ENCODE measurements around the gene TTC27. TPM values are rescaled to one million over a fixed set of nuclear protein-coding genes. Genes with fewer than 3 reads are reported as not detected.
A peak's percentile ranks its signal among the peaks of the same experiment; 100 is the strongest.
"Not testable (repeated sequence)": the region's sequence is repeated elsewhere in the genome, so short reads cannot be mapped to it uniquely, and the experiment has no call there.

Gene TTC27
- total RNA-seq, 1 experiment from 2014 or later: 25.1 TPM

DNA sequence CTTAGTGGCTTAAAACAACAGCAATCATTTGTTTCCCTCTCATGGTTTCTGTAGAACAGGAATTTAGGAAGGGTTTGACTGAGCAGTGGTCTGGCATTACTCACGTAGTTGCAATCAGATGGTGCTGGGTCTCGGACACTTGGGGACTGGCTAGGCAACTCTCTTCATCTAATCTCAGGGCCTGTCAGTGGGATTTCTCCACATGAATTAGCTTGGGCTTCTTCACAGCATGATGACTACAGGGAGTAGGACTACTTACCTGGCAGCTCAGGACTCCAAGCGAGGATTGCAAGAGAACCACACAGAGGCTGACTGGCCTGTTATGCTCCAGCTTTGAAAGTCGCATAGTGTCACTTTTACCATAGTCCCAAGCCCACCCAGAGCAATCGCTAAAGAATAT lies 125.1 kb downstream of the TTC27 start:
- H3K4me3 Mint-ChIP-seq: no peak overlapping the region
- ChIA-PET POLR2A (no interaction called here), CTCF (interaction anchor here (0.9 kb wide), 1 partner anchor 643 kb away, joined by 3 read pairs; no protein-coding TSS in a partner anchor)
- TF ChIP-seq ESRRA (CRISPR knock-in tag; IDR thresholded peaks at IDR 0.05; ENCODE audit: borderline replicate concordance) (no peak), STAT6 (CRISPR knock-in tag; conservative IDR thresholded peaks at IDR 0.05; ENCODE audit: low read depth) (no peak), ZNF423 (CRISPR knock-in tag; IDR thresholded peaks at IDR 0.05) (0 out of 2 replicates have a peak, but pooled peaks have one; percentile 20)
- peaks cover 12% of the 10 kb centered on the region for H3K9me3 Mint-ChIP-seq
- no peak overlapping the region; the same call in 1 of the 2 replicates for H3K27ac Mint-ChIP-seq
- ATAC-seq (peak; percentile 63), DNase-seq (ENCODE audit: low spot score) (no peak)
- peaks cover 8% of the 10 kb centered on the region for H3K4me1 Mint-ChIP-seq
- H3K36me3 Mint-ChIP-seq: peaks cover 19% of the 10 kb centered on the region
- H3K27me3 Mint-ChIP-seq (ENCODE audit: low read depth): no peaks in the 10 kb centered on the region

DNA sequence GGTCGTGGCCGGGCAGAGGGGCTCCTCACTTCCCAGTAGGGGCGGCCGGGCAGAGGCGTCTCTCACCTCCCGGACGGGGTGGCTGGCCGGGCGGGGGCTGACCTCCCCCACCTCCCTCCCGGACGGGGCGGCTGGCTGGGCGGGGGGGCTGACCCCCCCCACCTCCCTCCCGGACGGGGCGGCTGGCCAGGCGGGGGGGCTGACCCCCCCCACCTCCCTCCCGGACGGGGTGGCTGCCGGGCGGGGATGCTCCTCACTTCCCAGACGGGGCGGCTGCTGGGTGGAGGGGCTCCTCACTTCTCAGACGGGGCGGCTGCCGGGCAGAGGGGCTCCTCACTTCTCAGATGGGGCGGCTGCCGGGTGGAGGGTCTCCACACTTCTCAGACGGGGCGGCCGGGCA lies 126.8 kb downstream of the TTC27 start:
- peaks cover 20% of the 10 kb centered on the region for H3K36me3 Mint-ChIP-seq
- H3K27me3 Mint-ChIP-seq (ENCODE audit: low read depth); H3K4me1 Mint-ChIP-seq; H3K27ac Mint-ChIP-seq; DNase-seq (ENCODE audit: low spot score); POLR2A ChIA-PET; ATAC-seq; CTCF ChIA-PET; H3K4me3 Mint-ChIP-seq: not testable (repeated sequence)
- H3K9me3 Mint-ChIP-seq: peaks cover 12% of the 10 kb centered on the region

- H3K4me3 Mint-ChIP-seq: no peak overlapping the region
- no peak for DNase-seq (ENCODE audit: low spot score)
- peaks cover 21% of the 10 kb centered on the region for H3K36me3 Mint-ChIP-seq
- H3K9me3 Mint-ChIP-seq: peaks cover 12% of the 10 kb centered on the region
- ChIA-PET POLR2A (no interaction called here), CTCF (no interaction called here)
- no peaks in the 10 kb centered on the region for H3K27me3 Mint-ChIP-seq (ENCODE audit: low read depth)
- peaks cover 8% of the 10 kb centered on the region for H3K4me1 Mint-ChIP-seq
- ATAC-seq: no peak
- no peak overlapping the region for H3K27ac Mint-ChIP-seq
- TF ChIP-seq NR1H2 (CRISPR knock-in tag; IDR thresholded peaks at IDR 0.05): no peak
- TF ChIP-seq, protein P1, sequence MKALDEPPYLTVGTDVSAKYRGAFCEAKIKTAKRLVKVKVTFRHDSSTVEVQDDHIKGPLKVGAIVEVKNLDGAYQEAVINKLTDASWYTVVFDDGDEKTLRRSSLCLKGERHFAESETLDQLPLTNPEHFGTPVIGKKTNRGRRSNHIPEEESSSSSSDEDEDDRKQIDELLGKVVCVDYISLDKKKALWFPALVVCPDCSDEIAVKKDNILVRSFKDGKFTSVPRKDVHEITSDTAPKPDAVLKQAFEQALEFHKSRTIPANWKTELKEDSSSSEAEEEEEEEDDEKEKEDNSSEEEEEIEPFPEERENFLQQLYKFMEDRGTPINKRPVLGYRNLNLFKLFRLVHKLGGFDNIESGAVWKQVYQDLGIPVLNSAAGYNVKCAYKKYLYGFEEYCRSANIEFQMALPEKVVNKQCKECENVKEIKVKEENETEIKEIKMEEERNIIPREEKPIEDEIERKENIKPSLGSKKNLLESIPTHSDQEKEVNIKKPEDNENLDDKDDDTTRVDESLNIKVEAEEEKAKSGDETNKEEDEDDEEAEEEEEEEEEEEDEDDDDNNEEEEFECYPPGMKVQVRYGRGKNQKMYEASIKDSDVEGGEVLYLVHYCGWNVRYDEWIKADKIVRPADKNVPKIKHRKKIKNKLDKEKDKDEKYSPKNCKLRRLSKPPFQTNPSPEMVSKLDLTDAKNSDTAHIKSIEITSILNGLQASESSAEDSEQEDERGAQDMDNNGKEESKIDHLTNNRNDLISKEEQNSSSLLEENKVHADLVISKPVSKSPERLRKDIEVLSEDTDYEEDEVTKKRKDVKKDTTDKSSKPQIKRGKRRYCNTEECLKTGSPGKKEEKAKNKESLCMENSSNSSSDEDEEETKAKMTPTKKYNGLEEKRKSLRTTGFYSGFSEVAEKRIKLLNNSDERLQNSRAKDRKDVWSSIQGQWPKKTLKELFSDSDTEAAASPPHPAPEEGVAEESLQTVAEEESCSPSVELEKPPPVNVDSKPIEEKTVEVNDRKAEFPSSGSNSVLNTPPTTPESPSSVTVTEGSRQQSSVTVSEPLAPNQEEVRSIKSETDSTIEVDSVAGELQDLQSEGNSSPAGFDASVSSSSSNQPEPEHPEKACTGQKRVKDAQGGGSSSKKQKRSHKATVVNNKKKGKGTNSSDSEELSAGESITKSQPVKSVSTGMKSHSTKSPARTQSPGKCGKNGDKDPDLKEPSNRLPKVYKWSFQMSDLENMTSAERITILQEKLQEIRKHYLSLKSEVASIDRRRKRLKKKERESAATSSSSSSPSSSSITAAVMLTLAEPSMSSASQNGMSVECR (CRISPR knock-in tag; IDR thresholded peaks at IDR 0.05; ENCODE audit: borderline replicate concordance): no peak
These were observed 127.8 kb downstream of the TTC27 start for GRCh38 chr2:32755666-32756065.

DNA sequence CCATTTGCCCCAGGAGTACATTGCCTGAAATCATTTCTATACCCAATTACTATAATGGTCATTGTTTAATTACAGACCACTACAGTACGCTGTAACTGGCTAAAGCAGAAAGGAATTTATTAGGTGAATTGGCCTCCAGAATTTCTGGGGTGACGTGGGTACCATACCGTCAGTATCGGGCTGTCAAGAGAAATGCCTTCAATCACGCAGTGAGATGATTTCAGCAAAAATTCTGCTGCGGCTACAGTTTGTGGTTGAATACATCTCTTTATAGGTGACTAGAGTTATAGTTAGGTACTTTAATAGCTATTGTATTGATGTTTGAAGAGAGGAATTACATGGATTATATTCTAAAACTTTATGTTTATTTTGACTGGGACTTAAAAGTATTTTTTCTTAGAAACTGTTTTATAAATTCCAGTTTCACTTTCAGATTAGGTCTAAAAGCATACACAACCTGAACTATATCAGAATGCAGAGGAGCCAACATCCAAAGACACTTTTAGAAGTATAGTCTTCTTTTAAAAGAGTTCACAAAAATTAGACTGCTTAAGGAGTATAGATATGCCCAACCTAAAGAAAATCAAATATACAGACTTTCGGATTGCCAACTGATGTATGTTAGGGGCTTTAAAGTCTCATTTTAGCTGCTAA lies 128.4 kb downstream of the TTC27 start:
- DNase-seq (ENCODE audit: low spot score) (no peak), ATAC-seq (no peak)
- peaks cover 21% of the 10 kb centered on the region for H3K36me3 Mint-ChIP-seq
- peaks cover 12% of the 10 kb centered on the region for H3K9me3 Mint-ChIP-seq
- H3K27ac Mint-ChIP-seq: no peak overlapping the region
- ChIA-PET POLR2A (no interaction called here), CTCF (no interaction called here)
- H3K4me1 Mint-ChIP-seq: peaks cover 8% of the 10 kb centered on the region
- TF ChIP-seq TEAD1 (CRISPR knock-in tag; IDR thresholded peaks at IDR 0.05): no peak
- TF ChIP-seq, protein P2, sequence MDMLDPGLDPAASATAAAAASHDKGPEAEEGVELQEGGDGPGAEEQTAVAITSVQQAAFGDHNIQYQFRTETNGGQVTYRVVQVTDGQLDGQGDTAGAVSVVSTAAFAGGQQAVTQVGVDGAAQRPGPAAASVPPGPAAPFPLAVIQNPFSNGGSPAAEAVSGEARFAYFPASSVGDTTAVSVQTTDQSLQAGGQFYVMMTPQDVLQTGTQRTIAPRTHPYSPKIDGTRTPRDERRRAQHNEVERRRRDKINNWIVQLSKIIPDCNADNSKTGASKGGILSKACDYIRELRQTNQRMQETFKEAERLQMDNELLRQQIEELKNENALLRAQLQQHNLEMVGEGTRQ (CRISPR knock-in tag; IDR thresholded peaks at IDR 0.05): no peak
- TF ChIP-seq FOXP1 (CRISPR knock-in tag; IDR thresholded peaks at IDR 0.05; ENCODE audit: borderline replicate concordance): no peak
- no peak for TF ChIP-seq ZBTB43 (CRISPR knock-in tag; IDR thresholded peaks at IDR 0.05)
- TF ChIP-seq HMGXB4 (CRISPR knock-in tag; IDR thresholded peaks at IDR 0.05): no peak
- TF ChIP-seq GRHL2 (CRISPR knock-in tag; IDR thresholded peaks at IDR 0.05; ENCODE audit: insufficient replicate concordance, severe bottlenecking): no peak
- no peak overlapping the region for H3K4me3 Mint-ChIP-seq
- no peaks in the 10 kb centered on the region for H3K27me3 Mint-ChIP-seq (ENCODE audit: low read depth)

All from WTC11 (cell line).